Large intestine (tissue), 3 donors: ENCODE measurements around the gene NANS. TPM values are rescaled to one million over a fixed set of nuclear protein-coding genes. Genes with fewer than 3 reads are reported as not detected.
"Not testable (repeated sequence)": the region's sequence is repeated elsewhere in the genome, so short reads cannot be mapped to it uniquely, and the experiment has no call there.

Source experiments
- DNase-seq, 2 donors: peaks; one replicate each; pipeline versions ENCODE4 v3.0.0 to v3.0.0-alpha.2; 2013
- H3K27ac ChIP-seq: one replicate; pipeline ENCODE4 v1.5.1; 2013; ENCODE audit warnings: low read length
- H3K27me3 ChIP-seq: 2 replicates; pipeline ENCODE4 v1.6.1; 2013; ENCODE audit warnings: low read length; ENCODE audit not compliant: control insufficient read depth, insufficient read depth
- H3K36me3 ChIP-seq: 2 replicates; pipeline ENCODE4 v1.6.1; 2013; ENCODE audit warnings: low read length; ENCODE audit not compliant: control insufficient read depth, insufficient read depth
- H3K4me1 ChIP-seq: one replicate; pipeline ENCODE4 v1.6.1; 2013; ENCODE audit warnings: low read length; ENCODE audit not compliant: control insufficient read depth, insufficient read depth
- H3K4me3 ChIP-seq: one replicate; pipeline ENCODE4 v1.5.1; 2013; ENCODE audit warnings: low read length
- H3K9me3 ChIP-seq: one replicate; pipeline ENCODE4 v1.6.1; 2013; ENCODE audit warnings: mild to moderate bottlenecking, low read depth, low read length, moderate library complexity; ENCODE audit not compliant: control insufficient read depth
- WGBS: methylation state at CpG from one replicate; pipeline ENCODE4 v1.1.5; 2013; ENCODE audit warnings: low lambda C conversion rate; ENCODE audit not compliant: insufficient coverage; 5-methylcytosine and 5-hydroxymethylcytosine counted together
- polyA plus RNA-seq: library from polyadenylated mRNA; unstranded; fragments of 120-200 nt; gene quantifications from one replicate; pipeline ENCODE4 v1.2.1, GENCODE V29; 2013

Gene NANS
- polyA plus RNA-seq, 1 donor = 70.4 TPM

GRCh38 chr9:98129451-98129881 is 72.9 kb downstream of the NANS start:
- H3K4me3 ChIP-seq = no peak overlapping the region
- no peaks in the 10 kb centered on the region for H3K27me3 ChIP-seq
- no peak for DNase-seq
- peaks cover 87% of the 10 kb centered on the region for H3K36me3 ChIP-seq
- no peak overlapping the region for H3K27ac ChIP-seq
- WGBS = no CpG with 5 or more reads among the region's 10 CpGs
- no peaks in the 10 kb centered on the region for H3K4me1 ChIP-seq
- no peaks in the 10 kb centered on the region for H3K9me3 ChIP-seq

- peaks cover 87% of the 10 kb centered on the region for H3K36me3 ChIP-seq
- H3K4me1 ChIP-seq, DNase-seq, H3K27ac ChIP-seq, H3K9me3 ChIP-seq, H3K4me3 ChIP-seq, H3K27me3 ChIP-seq: not testable (repeated sequence)
- WGBS = 100% methylated on average over 1 of the region's 4 CpGs
Measured at GRCh38 chr9:98130060-98130459, 73.5 kb downstream of the NANS start.

- no peak overlapping the region for H3K27ac ChIP-seq
- peaks cover 90% of the 10 kb centered on the region for H3K36me3 ChIP-seq
- H3K27me3 ChIP-seq = no peaks in the 10 kb centered on the region
- no peaks in the 10 kb centered on the region for H3K4me1 ChIP-seq
- WGBS = no CpG with 5 or more reads among the region's 13 CpGs
- H3K4me3 ChIP-seq = no peak overlapping the region
- H3K9me3 ChIP-seq = no peaks in the 10 kb centered on the region
- no peak for DNase-seq
Measured at GRCh38 chr9:98130576-98131228, 74.2 kb downstream of the NANS start.

- no peak for DNase-seq
- H3K27ac ChIP-seq = no peak overlapping the region
- no peak overlapping the region for H3K4me3 ChIP-seq
- no peaks in the 10 kb centered on the region for H3K4me1 ChIP-seq
- WGBS = no CpG with 5 or more reads among the region's 9 CpGs
- H3K27me3 ChIP-seq = no peaks in the 10 kb centered on the region
- no peaks in the 10 kb centered on the region for H3K9me3 ChIP-seq
- H3K36me3 ChIP-seq = peaks cover 90% of the 10 kb centered on the region
Measured at GRCh38 chr9:98132158-98132557, 75.6 kb downstream of the NANS start.

Other genes starting within 250 kb of the NANS start
- gene FOXE1, start 203.5 kb upstream of the NANS start, polyA plus RNA-seq = 0.01 TPM
- gene TRMO, start 134.2 kb upstream of the NANS start, polyA plus RNA-seq = 19.3 TPM
- gene HEMGN, start 118.6 kb upstream of the NANS start, polyA plus RNA-seq = 4.4 TPM
- gene ANP32B, start 73.4 kb upstream of the NANS start, polyA plus RNA-seq = 260 TPM
- gene TRIM14, start 62.5 kb downstream of the NANS start, polyA plus RNA-seq = 59.2 TPM
- 57.6 TPM for gene CORO2A, start 135.9 kb downstream of the NANS start, polyA plus RNA-seq
- 30.1 TPM for gene TBC1D2, start 198.9 kb downstream of the NANS start, polyA plus RNA-seq